ENCODE measurements around the gene ZNF281.

DNA sequence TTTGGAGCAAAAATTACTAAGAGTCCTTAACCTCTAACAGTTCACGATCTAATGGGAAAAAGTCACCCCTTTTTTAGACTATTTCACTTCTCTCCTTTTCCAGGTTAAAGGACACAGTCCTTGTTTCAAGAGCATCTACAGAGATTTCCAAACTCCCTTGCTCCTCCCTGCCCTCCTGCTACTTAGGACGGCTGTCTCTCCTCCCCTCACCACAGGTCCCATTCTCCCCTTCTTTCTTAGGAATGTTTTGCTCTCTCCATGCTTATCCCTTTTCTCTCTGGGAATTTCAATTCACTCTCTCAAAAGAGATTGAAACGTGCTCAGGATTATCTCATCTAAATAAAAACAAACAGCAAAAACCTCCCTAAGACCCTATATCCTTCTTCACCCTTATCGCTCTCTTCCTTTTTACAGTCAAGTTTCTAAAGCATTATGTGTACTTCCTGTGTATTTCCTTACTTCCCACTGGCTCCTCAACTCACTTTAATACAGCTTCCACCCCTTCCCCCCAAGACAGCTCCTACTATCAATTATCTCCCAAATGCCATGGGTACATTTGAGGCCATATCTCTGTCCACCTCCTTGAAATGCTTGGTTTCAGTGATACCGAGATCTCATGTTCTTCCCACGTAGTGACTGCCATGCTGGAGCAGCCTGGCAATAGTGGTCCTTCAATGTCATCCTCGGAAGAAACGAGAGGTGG is 43.2 kb upstream of the ZNF281 start:
- TF ChIP-seq, protein P1, sequence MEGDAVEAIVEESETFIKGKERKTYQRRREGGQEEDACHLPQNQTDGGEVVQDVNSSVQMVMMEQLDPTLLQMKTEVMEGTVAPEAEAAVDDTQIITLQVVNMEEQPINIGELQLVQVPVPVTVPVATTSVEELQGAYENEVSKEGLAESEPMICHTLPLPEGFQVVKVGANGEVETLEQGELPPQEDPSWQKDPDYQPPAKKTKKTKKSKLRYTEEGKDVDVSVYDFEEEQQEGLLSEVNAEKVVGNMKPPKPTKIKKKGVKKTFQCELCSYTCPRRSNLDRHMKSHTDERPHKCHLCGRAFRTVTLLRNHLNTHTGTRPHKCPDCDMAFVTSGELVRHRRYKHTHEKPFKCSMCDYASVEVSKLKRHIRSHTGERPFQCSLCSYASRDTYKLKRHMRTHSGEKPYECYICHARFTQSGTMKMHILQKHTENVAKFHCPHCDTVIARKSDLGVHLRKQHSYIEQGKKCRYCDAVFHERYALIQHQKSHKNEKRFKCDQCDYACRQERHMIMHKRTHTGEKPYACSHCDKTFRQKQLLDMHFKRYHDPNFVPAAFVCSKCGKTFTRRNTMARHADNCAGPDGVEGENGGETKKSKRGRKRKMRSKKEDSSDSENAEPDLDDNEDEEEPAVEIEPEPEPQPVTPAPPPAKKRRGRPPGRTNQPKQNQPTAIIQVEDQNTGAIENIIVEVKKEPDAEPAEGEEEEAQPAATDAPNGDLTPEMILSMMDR (IDR thresholded peaks at IDR 0.05), result no peak
- TF ChIP-seq, protein P2, sequence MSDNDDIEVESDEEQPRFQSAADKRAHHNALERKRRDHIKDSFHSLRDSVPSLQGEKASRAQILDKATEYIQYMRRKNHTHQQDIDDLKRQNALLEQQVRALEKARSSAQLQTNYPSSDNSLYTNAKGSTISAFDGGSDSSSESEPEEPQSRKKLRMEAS (CRISPR knock-in tag; IDR thresholded peaks at IDR 0.05), result no peak
- TF ChIP-seq, protein P3, sequence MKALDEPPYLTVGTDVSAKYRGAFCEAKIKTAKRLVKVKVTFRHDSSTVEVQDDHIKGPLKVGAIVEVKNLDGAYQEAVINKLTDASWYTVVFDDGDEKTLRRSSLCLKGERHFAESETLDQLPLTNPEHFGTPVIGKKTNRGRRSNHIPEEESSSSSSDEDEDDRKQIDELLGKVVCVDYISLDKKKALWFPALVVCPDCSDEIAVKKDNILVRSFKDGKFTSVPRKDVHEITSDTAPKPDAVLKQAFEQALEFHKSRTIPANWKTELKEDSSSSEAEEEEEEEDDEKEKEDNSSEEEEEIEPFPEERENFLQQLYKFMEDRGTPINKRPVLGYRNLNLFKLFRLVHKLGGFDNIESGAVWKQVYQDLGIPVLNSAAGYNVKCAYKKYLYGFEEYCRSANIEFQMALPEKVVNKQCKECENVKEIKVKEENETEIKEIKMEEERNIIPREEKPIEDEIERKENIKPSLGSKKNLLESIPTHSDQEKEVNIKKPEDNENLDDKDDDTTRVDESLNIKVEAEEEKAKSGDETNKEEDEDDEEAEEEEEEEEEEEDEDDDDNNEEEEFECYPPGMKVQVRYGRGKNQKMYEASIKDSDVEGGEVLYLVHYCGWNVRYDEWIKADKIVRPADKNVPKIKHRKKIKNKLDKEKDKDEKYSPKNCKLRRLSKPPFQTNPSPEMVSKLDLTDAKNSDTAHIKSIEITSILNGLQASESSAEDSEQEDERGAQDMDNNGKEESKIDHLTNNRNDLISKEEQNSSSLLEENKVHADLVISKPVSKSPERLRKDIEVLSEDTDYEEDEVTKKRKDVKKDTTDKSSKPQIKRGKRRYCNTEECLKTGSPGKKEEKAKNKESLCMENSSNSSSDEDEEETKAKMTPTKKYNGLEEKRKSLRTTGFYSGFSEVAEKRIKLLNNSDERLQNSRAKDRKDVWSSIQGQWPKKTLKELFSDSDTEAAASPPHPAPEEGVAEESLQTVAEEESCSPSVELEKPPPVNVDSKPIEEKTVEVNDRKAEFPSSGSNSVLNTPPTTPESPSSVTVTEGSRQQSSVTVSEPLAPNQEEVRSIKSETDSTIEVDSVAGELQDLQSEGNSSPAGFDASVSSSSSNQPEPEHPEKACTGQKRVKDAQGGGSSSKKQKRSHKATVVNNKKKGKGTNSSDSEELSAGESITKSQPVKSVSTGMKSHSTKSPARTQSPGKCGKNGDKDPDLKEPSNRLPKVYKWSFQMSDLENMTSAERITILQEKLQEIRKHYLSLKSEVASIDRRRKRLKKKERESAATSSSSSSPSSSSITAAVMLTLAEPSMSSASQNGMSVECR (CRISPR knock-in tag; IDR thresholded peaks at IDR 0.05; ENCODE audit: borderline replicate concordance), result no peak
- no peak for TF ChIP-seq SMAD3 (CRISPR knock-in tag; IDR thresholded peaks at IDR 0.05; ENCODE audit: borderline replicate concordance)
